Nephron progenitor cell (in vitro differentiated cells): ENCODE data around the gene EEF1AKMT3.

ENCODE experiments used
- DNase-seq: peaks from one replicate; pipeline ENCODE4 v3.0.0; 2021
- H3K27ac Mint-ChIP-seq: 2 replicates; pipeline ENCODE4 v1.8.0; 2021; ENCODE audit warnings: mild to moderate bottlenecking, moderate library complexity, mixed read lengths
- H3K27me3 Mint-ChIP-seq: 2 replicates; pipeline ENCODE4 v1.8.0; 2021; ENCODE audit warnings: mild to moderate bottlenecking, low read depth, mixed read lengths; ENCODE audit not compliant: poor library complexity
- H3K36me3 Mint-ChIP-seq: 2 replicates; pipeline ENCODE4 v1.8.0; 2021; ENCODE audit warnings: low read depth, mixed read lengths
- H3K4me1 Mint-ChIP-seq: 2 replicates; pipeline ENCODE4 v1.8.0; 2021; ENCODE audit warnings: mixed read lengths
- H3K4me3 Mint-ChIP-seq: 2 replicates; pipeline ENCODE4 v1.8.0; 2021; ENCODE audit warnings: mild to moderate bottlenecking, moderate library complexity, mixed read lengths
- H3K9me3 Mint-ChIP-seq: 2 replicates; pipeline ENCODE4 v1.8.0; 2021; ENCODE audit warnings: mild to moderate bottlenecking, moderate library complexity, mixed read lengths
- TF ChIP-seq, protein P1 (sequence below): fragments of 200-600 bp; sonication (generic); IDR thresholded peaks from 2 replicates; pipeline ENCODE4 v1.5.0; 2021; ENCODE audit warnings: antibody characterized with exemption

Gene EEF1AKMT3

DNA sequence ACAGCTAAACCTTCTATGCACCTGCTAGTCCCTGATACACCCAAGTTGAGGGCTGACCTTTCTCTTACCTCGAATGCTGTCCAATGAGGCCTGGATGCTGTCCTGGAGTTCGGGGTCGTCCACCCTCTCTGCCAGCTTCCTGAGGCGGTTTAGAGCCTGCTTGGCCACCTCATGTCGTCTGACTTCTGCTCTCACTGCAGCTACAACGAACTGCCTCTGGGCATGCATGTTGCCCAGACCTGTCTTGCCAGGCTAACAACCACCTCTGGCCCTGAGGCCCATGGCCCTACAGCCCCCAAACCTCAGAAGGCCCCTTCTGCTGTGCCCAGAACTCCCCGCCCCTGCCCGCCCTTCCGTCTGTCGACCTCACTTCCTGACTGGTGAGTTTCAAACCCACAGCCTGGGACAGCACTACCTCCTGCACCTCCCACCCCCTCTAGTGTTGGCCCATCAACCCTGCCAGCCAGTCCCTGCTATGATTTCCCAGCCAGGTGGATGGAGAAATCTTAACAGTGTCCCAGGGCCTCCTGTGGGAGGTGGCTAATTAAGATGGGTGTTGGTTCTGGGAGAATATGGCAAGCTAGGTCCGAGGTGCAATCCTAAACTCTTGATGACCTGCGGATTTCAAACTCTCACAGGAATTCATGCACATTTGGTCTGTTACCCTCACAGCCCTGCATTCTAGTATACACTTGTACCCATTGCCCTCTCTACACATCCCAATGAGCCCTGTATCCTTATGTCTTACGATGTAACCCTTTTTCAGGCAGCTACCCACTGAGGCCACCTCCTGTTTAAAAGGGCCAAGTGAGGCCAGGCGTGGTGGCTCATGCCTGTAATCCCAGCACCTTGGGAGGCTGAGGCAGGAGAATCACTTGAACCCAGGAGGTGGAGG is 30.3 kb upstream of the EEF1AKMT3 start:
- H3K9me3 Mint-ChIP-seq = no peaks in the 10 kb centered on the region
- TF ChIP-seq, protein P1, sequence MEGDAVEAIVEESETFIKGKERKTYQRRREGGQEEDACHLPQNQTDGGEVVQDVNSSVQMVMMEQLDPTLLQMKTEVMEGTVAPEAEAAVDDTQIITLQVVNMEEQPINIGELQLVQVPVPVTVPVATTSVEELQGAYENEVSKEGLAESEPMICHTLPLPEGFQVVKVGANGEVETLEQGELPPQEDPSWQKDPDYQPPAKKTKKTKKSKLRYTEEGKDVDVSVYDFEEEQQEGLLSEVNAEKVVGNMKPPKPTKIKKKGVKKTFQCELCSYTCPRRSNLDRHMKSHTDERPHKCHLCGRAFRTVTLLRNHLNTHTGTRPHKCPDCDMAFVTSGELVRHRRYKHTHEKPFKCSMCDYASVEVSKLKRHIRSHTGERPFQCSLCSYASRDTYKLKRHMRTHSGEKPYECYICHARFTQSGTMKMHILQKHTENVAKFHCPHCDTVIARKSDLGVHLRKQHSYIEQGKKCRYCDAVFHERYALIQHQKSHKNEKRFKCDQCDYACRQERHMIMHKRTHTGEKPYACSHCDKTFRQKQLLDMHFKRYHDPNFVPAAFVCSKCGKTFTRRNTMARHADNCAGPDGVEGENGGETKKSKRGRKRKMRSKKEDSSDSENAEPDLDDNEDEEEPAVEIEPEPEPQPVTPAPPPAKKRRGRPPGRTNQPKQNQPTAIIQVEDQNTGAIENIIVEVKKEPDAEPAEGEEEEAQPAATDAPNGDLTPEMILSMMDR = no peak
- H3K27ac Mint-ChIP-seq = no peak overlapping the region
- H3K4me1 Mint-ChIP-seq = peaks cover 31% of the 10 kb centered on the region
- peaks cover 16% of the 10 kb centered on the region for H3K36me3 Mint-ChIP-seq
- peaks cover 75% of the 10 kb centered on the region for H3K27me3 Mint-ChIP-seq
- no peak for DNase-seq
- H3K4me3 Mint-ChIP-seq = no peak overlapping the region

DNA sequence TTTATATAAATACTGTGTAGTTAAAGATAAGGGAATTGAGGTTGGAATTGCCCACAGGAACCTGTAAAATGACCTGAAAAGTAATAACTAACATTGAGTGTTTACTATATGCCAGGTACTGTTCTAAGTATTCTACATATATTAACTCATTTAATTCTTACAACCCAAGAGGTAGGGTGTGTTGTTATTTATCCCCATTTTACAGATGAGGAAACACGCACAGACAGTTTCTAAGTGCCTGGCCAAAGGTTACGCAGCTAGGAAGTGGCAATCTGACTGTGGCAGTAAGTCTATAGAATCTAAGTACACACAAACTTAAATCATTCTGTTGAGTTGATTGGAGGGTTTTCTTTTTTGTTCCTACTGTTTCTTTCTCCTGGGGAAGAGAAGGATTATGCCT is 28.6 kb upstream of the EEF1AKMT3 start:
- H3K36me3 Mint-ChIP-seq = peaks cover 33% of the 10 kb centered on the region
- peak overlapping the region; percentile 95 for H3K4me3 Mint-ChIP-seq
- peaks cover 60% of the 10 kb centered on the region for H3K27me3 Mint-ChIP-seq
- TF ChIP-seq, protein P1 = no peak
- H3K4me1 Mint-ChIP-seq = peaks cover 31% of the 10 kb centered on the region
- H3K9me3 Mint-ChIP-seq = no peaks in the 10 kb centered on the region
- no peak for DNase-seq
- H3K27ac Mint-ChIP-seq = no peak overlapping the region

DNA sequence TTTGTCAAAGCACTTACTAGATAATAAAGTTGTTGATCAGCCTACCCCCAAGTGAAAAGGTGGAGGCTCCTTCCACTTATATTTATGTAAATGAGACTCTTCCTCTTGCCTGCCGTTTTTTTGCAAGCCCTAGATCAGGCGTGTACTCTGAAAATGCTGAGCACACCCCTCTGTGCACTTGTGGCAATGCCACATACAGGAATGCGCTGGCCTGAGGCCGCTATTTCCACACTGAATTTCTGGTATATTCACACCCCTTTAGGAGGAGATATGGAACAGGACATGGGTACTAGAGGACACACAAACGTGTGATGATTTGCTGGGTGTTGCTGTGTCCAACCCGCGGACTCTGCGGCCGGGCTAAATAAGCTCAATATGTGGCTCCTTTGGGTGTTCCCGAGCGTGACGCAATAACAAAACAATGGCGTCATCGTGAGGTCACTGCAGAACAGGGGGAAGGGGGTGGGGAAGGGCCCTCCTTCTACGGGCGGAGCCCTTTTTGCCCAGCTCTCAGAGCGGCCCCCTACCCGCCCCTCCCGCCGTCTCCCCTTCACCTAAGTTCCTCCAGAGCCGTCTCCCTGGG is 28.1 kb upstream of the EEF1AKMT3 start:
- peak; percentile 72 for DNase-seq
- Mint-ChIP-seq H3K27me3 (peaks cover 55% of the 10 kb centered on the region), H3K4me1 (peaks cover 26% of the 10 kb centered on the region), H3K9me3 (no peaks in the 10 kb centered on the region), H3K36me3 (peaks cover 38% of the 10 kb centered on the region), H3K27ac (peak overlapping the region; percentile 98), H3K4me3 (peak overlapping the region; percentile 95)
- TF ChIP-seq, protein P1 = no peak

- Mint-ChIP-seq H3K36me3 (peaks cover 42% of the 10 kb centered on the region), H3K4me3 (peak within 1 kb of the TSS; percentile 95), H3K9me3 (no peaks in the 10 kb centered on the region), H3K27ac (peak within 1 kb of the TSS; percentile 98), H3K27me3 (peaks cover 48% of the 10 kb centered on the region), H3K4me1 (peaks cover 23% of the 10 kb centered on the region)
- DNase-seq = peak; percentile 94
- TF ChIP-seq, protein P1 = no peak
These were observed 27.5 kb upstream of the EEF1AKMT3 start, which contains the start of gene TSPAN31 for GRCh38 chr12:57744777-57745484. TSPAN31 (plus strand) TSS chr12:57745039; CDS start chr12:57745155, 116 bp downstream.

GRCh38 chr12:57745485-57745881 is 26.9 kb upstream of the EEF1AKMT3 start:
- Mint-ChIP-seq H3K36me3 (peaks cover 47% of the 10 kb centered on the region), H3K9me3 (no peaks in the 10 kb centered on the region), H3K4me1 (peaks cover 27% of the 10 kb centered on the region), H3K27me3 (peaks cover 43% of the 10 kb centered on the region), H3K4me3 (peak overlapping the region; percentile 95), H3K27ac (peak overlapping the region; percentile 98)
- DNase-seq = no peak
- TF ChIP-seq, protein P1 = no peak
